Esophagus muscularis mucosa (tissue), 4 donors: ENCODE data around the gene DNAJC15. TPM values are rescaled to one million over a fixed set of nuclear protein-coding genes. Genes with fewer than 3 reads are reported as not detected.

Experiments used
- DNase-seq: peaks from one replicate; pipeline ENCODE4 v3.0.0-alpha.2; 2017; ENCODE audit errors: extremely low spot score
- H3K27ac ChIP-seq, 4 donors: fragments of 200-600 bp; sonication (generic); replicated peaks in 1 of 4; 1 replicate in 3 of 4; 2 replicates in 1 of 4; pipeline ENCODE4 v1.5.1; 2016 to 2019; ENCODE audit warnings: mild to moderate bottlenecking in 1 of 4
- H3K27me3 ChIP-seq, 4 donors: fragments of 200-600 bp; sonication (generic); one replicate each; pipeline versions ENCODE4 v1.5.1 to v1.6.0; 2016 to 2019
- H3K36me3 ChIP-seq, 4 donors: fragments of 200-600 bp; sonication (generic); one replicate each; pipeline ENCODE4 v1.5.1; 2016 to 2019
- H3K4me1 ChIP-seq, 4 donors: fragments of 200-600 bp; sonication (generic); one replicate each; pipeline ENCODE4 v1.5.1; 2016 to 2019
- H3K4me3 ChIP-seq, 4 donors: fragments of 200-600 bp; sonication (generic); 1 replicate in 2 of 4; 2 replicates in 2 of 4; pipeline ENCODE4 v1.5.1; 2016 to 2019; ENCODE audit warnings: mild to moderate bottlenecking in 4 of 4, moderate library complexity in 1 of 4
- H3K9me3 ChIP-seq, 4 donors: fragments of 200-600 bp; sonication (generic); 1 replicate in 3 of 4; 2 replicates in 1 of 4; pipeline ENCODE4 v1.5.1; 2016 to 2019
- CTCF ChIP-seq, 3 experiments: fragments of 200-600 bp in 2 of 3; fragments of 450-650 bp in 1 of 3; sonication (generic) in 2 of 3; IDR thresholded peaks; one replicate each; pipeline ENCODE4 v1.5.1; 2017 to 2019; ENCODE audit warnings: antibody characterized with exemption in 3 of 3, mild to moderate bottlenecking in 2 of 3, moderate library complexity in 1 of 3
- EP300 ChIP-seq: sonication (generic); formaldehyde crosslinking; IDR thresholded peaks from one replicate; pipeline ENCODE4 v1.6.1; 2017; ENCODE audit warnings: antibody characterized with exemption
- POLR2A ChIP-seq: fragments of 450-650 bp; IDR thresholded peaks from one replicate; pipeline ENCODE4 v1.6.1; 2017; ENCODE audit warnings: antibody characterized with exemption, moderate library complexity, mild to moderate bottlenecking, low read depth
- POLR2AphosphoS5 ChIP-seq, 2 donors: sonication (generic); formaldehyde crosslinking; IDR thresholded peaks; one replicate each; pipeline ENCODE4 v1.6.1; 2017; ENCODE audit warnings: antibody characterized with exemption in 2 of 2
- WGBS: methylation state at CpG from one replicate; pipeline ENCODE4 v1.1.5; 2018; 5-methylcytosine and 5-hydroxymethylcytosine counted together
- intact Hi-C: fragments of 100-400 bp; cut with DNase I; formaldehyde crosslinking; loops from one replicate; pipeline ENCODE4 v1.15.1; 2023
- total RNA-seq, 4 donors: library from RNA; depleted of rRNA; stranded (reverse); fragments of >200 nt; gene quantifications; one replicate each; pipeline versions ENCODE4 v1.1.0 to v1.2.1, GENCODE V29; 2016

Gene DNAJC15
- total RNA-seq, 4 donors from 2014 or later: 13.3 to 19.8 (median 13.6) TPM

- intact Hi-C loops: no loop called here
- no peaks in the 10 kb centered on the region for H3K27me3 ChIP-seq
- no peak overlapping the region for H3K4me3 ChIP-seq
- H3K4me1 ChIP-seq: peaks cover 0 to 24% (median 10%) of the 10 kb centered on the region in 4 donors
- no peak overlapping the region for H3K27ac ChIP-seq
- H3K9me3 ChIP-seq: no peaks in the 10 kb centered on the region
- no peak for DNase-seq
- TF ChIP-seq POLR2A (no peak), POLR2AphosphoS5 (IDR thresholded peaks at IDR 0.05) (no peak), CTCF (IDR thresholded peaks at IDR 0.05) (no peak), EP300 (no peak)
- 98% methylated on average over 6 of the region's 6 CpGs for WGBS
- H3K36me3 ChIP-seq: peaks cover 0 to 5% (median 0%) of the 10 kb centered on the region in 4 donors
Observed at GRCh38 chr13:43046259-43046658, 22.9 kb downstream of the DNAJC15 start.

- intact Hi-C loops: no loop called here
- peaks cover 35 to 40% (median 39%) of the 10 kb centered on the region in 4 donors for H3K4me1 ChIP-seq
- no peaks in the 10 kb centered on the region for H3K36me3 ChIP-seq
- no peaks in the 10 kb centered on the region for H3K27me3 ChIP-seq
- peak overlapping the region; percentile 58 to 76 (median 66) for H3K27ac ChIP-seq
- peak overlapping the region; percentile 47 to 56 (median 47) for H3K4me3 ChIP-seq
- TF ChIP-seq POLR2AphosphoS5 (IDR thresholded peaks at IDR 0.05): no peak
- TF ChIP-seq EP300: no peak
- TF ChIP-seq CTCF (IDR thresholded peaks at IDR 0.05): no peak
- TF ChIP-seq POLR2A: no peak
- no peaks in the 10 kb centered on the region for H3K9me3 ChIP-seq
- no peak for DNase-seq
- 7% methylated on average over 13 of the region's 13 CpGs for WGBS
Observed at GRCh38 chr13:43054803-43055802, 31.7 kb downstream of the DNAJC15 start.

- H3K27me3 ChIP-seq: no peaks in the 10 kb centered on the region
- intact Hi-C loops: no loop called here
- no peaks in the 10 kb centered on the region for H3K9me3 ChIP-seq
- H3K36me3 ChIP-seq: no peaks in the 10 kb centered on the region
- no peak for DNase-seq
- peaks cover 35 to 49% (median 40%) of the 10 kb centered on the region in 4 donors for H3K4me1 ChIP-seq
- TF ChIP-seq CTCF (IDR thresholded peaks at IDR 0.05) (no peak), POLR2AphosphoS5 (IDR thresholded peaks at IDR 0.05) (no peak), EP300 (no peak), POLR2A (no peak)
- H3K27ac ChIP-seq: no peak overlapping the region
- H3K4me3 ChIP-seq: no peak overlapping the region
- WGBS: 84% methylated on average over 3 of the region's 3 CpGs
Observed at GRCh38 chr13:43057653-43058317, 34.4 kb downstream of the DNAJC15 start.

- no peaks in the 10 kb centered on the region for H3K27me3 ChIP-seq
- no peak for TF ChIP-seq POLR2A
- no peak for TF ChIP-seq EP300
- TF ChIP-seq POLR2AphosphoS5 (IDR thresholded peaks at IDR 0.05): no peak
- no peak for TF ChIP-seq CTCF (IDR thresholded peaks at IDR 0.05)
- DNase-seq: no peak
- 71% methylated on average over 1 of the region's 1 CpG for WGBS
- no peaks in the 10 kb centered on the region for H3K36me3 ChIP-seq
- H3K9me3 ChIP-seq: no peaks in the 10 kb centered on the region
- H3K4me1 ChIP-seq: peaks cover 35 to 49% (median 40%) of the 10 kb centered on the region in 4 donors
- H3K4me3 ChIP-seq: no peak overlapping the region
- intact Hi-C loops: no loop called here
- H3K27ac ChIP-seq: no peak overlapping the region
Observed at GRCh38 chr13:43058318-43058674, 34.9 kb downstream of the DNAJC15 start.
